Muscle of back (tissue), 11 donors: ENCODE data around the gene PHETA1. TPM values are rescaled to one million over a fixed set of nuclear protein-coding genes. Genes with fewer than 3 reads are reported as not detected.
"Not testable (repeated sequence)": the region's sequence is repeated elsewhere in the genome, so short reads cannot be mapped to it uniquely, and the experiment has no call there.

Experiments used
- DNase-seq, 3 donors: peaks; one replicate each; pipeline versions ENCODE4 v3.0.0 to v3.0.0-alpha.2; 2013
- polyA plus RNA-seq, 10 donors: library from polyadenylated mRNA; unstranded; fragments of 120-200 nt; gene quantifications; one replicate each; pipeline ENCODE4 v1.2.1, GENCODE V29; 2013; ENCODE audit not compliant: insufficient read length in 10 of 10

The PHETA1 gene
- polyA plus RNA-seq, 10 donors: 5.1 to 9.1 (median 7.7) TPM

- DNase-seq: no peak
Observed at GRCh38 chr12:111351026-111351425, 17.9 kb downstream of the PHETA1 start.

GRCh38 chr12:111349748-111350520, 19.0 kb downstream of the PHETA1 start:
- DNase-seq: no peak

- no peak for DNase-seq
Observed at GRCh38 chr12:111349101-111349747, 19.7 kb downstream of the PHETA1 start.

- DNase-seq: no peak
Observed at GRCh38 chr12:111347891-111348644, 20.8 kb downstream of the PHETA1 start.

- DNase-seq: no peak
Observed at GRCh38 chr12:111344254-111344875, 24.5 kb downstream of the PHETA1 start.

GRCh38 chr12:111343181-111343580, 25.7 kb downstream of the PHETA1 start:
- DNase-seq: no peak

- no peak for DNase-seq
Observed at GRCh38 chr12:111342376-111342775, 26.5 kb downstream of the PHETA1 start.

- no peak for DNase-seq
Observed at GRCh38 chr12:111341426-111342065, 27.3 kb downstream of the PHETA1 start.

GRCh38 chr12:111340680-111341079, 28.2 kb downstream of the PHETA1 start:
- not testable (repeated sequence) for DNase-seq

GRCh38 chr12:111340231-111340630, 28.7 kb downstream of the PHETA1 start:
- no peak for DNase-seq

- no peak for DNase-seq
Observed at GRCh38 chr12:111339321-111339938, 29.5 kb downstream of the PHETA1 start.

- no peak for DNase-seq
Observed at GRCh38 chr12:111338096-111338495, 30.8 kb downstream of the PHETA1 start.

GRCh38 chr12:111337371-111337770, 31.5 kb downstream of the PHETA1 start:
- no peak for DNase-seq

GRCh38 chr12:111336411-111336810, 32.5 kb downstream of the PHETA1 start:
- DNase-seq: not testable (repeated sequence)

- DNase-seq: no peak
Observed at GRCh38 chr12:111335811-111336210, 33.1 kb downstream of the PHETA1 start.

- DNase-seq: not testable (repeated sequence)
Observed at GRCh38 chr12:111335301-111335700, 33.6 kb downstream of the PHETA1 start.

GRCh38 chr12:111334393-111334915, 34.4 kb downstream of the PHETA1 start:
- no peak for DNase-seq

GRCh38 chr12:111330800-111331752, 37.8 kb downstream of the PHETA1 start:
- peak in 2 of 3 donors; percentile 6 to 34 for DNase-seq

- no peak for DNase-seq
Observed at GRCh38 chr12:111328138-111328537, 40.8 kb downstream of the PHETA1 start.

GRCh38 chr12:111327474-111327873, 41.4 kb downstream of the PHETA1 start:
- no peak for DNase-seq
